Thyroid gland (tissue), 4 donors: ENCODE measurements around the gene PCLAF. TPM values are rescaled to one million over a fixed set of nuclear protein-coding genes. Genes with fewer than 3 reads are reported as not detected.
"Not testable (repeated sequence)": the region's sequence is repeated elsewhere in the genome, so short reads cannot be mapped to it uniquely, and the experiment has no call there.

Source experiments
- DNase-seq, 2 donors: peaks; one replicate each; pipeline ENCODE4 v3.0.0-alpha.2; 2019
- H3K27ac ChIP-seq, 3 donors: fragments of 200-600 bp; sonication (generic); 1 replicate in 2 of 3; 2 replicates in 1 of 3; pipeline ENCODE4 v1.5.1; 2016 to 2019; ENCODE audit warnings: mild to moderate bottlenecking in 1 of 3, moderate library complexity in 1 of 3
- H3K27me3 ChIP-seq: fragments of 200-600 bp; sonication (generic); one replicate; pipeline ENCODE4 v1.5.1; 2019
- H3K36me3 ChIP-seq, 2 donors: fragments of 200-600 bp; sonication (generic); one replicate each; pipeline ENCODE4 v1.5.1; 2016 to 2019
- H3K4me1 ChIP-seq, 2 donors: fragments of 200-600 bp; sonication (generic); one replicate each; pipeline ENCODE4 v1.5.1; 2017 to 2019
- H3K4me3 ChIP-seq, 3 donors: fragments of 200-600 bp; sonication (generic); replicated peaks in 1 of 3; 1 replicate in 2 of 3; 2 replicates in 1 of 3; pipeline ENCODE4 v1.5.1; 2016; ENCODE audit warnings: mild to moderate bottlenecking in 1 of 3
- H3K9me3 ChIP-seq: fragments of 200-600 bp; sonication (generic); one replicate; pipeline ENCODE4 v1.5.1; 2017
- POLR2A ChIP-seq, 2 donors: fragments of 450-650 bp; IDR thresholded peaks; one replicate each; pipeline ENCODE4 v1.6.1; 2017; ENCODE audit warnings: antibody characterized with exemption in 2 of 2, mild to moderate bottlenecking in 2 of 2, moderate library complexity in 1 of 2
- WGBS, 2 donors: methylation state at CpG; one replicate each; pipeline ENCODE4 v1.1.5; 2017; 5-methylcytosine and 5-hydroxymethylcytosine counted together
- intact Hi-C: fragments of 100-400 bp; cut with DNase I; formaldehyde crosslinking; loops from one replicate; pipeline ENCODE4 v1.15.1; 2023
- total RNA-seq, 4 donors: library from RNA; depleted of rRNA; stranded (reverse); fragments of >200 nt; gene quantifications; one replicate each; pipeline ENCODE4 v1.2.3, GENCODE V29; 2016
- TF ChIP-seq, protein P1 (sequence below), 6 experiments: fragments of 200-600 bp in 3 of 6; fragments of 450-650 bp in 3 of 6; sonication (generic) in 3 of 6; IDR thresholded peaks; one replicate each; pipeline ENCODE4 v1.5.1; 2016 to 2019; ENCODE audit warnings: antibody characterized with exemption in 6 of 6, mild to moderate bottlenecking in 2 of 6, inconsistent platforms in 1 of 6, moderate library complexity in 1 of 6

Gene PCLAF
- total RNA-seq, 4 donors from 2014 or later, result 3.4 to 8.7 (median 3.5) TPM; not detected in 1

DNA sequence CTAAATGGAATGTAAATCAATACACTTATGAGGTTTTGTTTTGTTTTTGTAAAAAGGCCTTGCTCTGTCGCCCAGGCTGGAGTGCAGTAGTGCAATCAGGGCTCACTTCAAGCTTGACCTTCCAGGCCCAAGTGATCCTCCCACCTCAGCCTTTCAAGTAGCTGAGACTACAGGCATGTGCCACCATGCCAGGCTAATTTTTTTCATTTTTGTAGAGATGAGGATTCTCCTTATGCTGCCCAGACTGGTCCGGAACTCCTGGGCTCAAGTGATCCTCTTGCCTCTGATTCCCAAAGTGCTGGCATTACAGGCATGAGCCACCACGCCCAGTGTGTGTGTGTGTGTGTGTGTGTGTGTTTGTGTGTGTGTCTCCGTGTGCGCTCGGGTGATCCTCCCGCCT, 5.0 kb upstream of the PCLAF start:
- Histone ChIP-seq H3K27ac (peak overlapping the region; percentile 77 to 89 (median 77)), H3K27me3 (no peaks in the 10 kb centered on the region), H3K9me3 (no peaks in the 10 kb centered on the region), H3K4me3 (no peak overlapping the region), H3K4me1 (peaks cover 53% of the 10 kb centered on the region in 2 donors), H3K36me3 (no peaks in the 10 kb centered on the region)
- peak; percentile 77 to 78 for DNase-seq
- intact Hi-C loops, result no loop called here
- TF ChIP-seq, protein P1, sequence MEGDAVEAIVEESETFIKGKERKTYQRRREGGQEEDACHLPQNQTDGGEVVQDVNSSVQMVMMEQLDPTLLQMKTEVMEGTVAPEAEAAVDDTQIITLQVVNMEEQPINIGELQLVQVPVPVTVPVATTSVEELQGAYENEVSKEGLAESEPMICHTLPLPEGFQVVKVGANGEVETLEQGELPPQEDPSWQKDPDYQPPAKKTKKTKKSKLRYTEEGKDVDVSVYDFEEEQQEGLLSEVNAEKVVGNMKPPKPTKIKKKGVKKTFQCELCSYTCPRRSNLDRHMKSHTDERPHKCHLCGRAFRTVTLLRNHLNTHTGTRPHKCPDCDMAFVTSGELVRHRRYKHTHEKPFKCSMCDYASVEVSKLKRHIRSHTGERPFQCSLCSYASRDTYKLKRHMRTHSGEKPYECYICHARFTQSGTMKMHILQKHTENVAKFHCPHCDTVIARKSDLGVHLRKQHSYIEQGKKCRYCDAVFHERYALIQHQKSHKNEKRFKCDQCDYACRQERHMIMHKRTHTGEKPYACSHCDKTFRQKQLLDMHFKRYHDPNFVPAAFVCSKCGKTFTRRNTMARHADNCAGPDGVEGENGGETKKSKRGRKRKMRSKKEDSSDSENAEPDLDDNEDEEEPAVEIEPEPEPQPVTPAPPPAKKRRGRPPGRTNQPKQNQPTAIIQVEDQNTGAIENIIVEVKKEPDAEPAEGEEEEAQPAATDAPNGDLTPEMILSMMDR (IDR thresholded peaks at IDR 0.05), result no peak
- TF ChIP-seq POLR2A (IDR thresholded peaks at IDR 0.05), result no peak
- 69 to 81% methylated on average over 7 of the region's 7 CpGs for WGBS, 2 donors

DNA sequence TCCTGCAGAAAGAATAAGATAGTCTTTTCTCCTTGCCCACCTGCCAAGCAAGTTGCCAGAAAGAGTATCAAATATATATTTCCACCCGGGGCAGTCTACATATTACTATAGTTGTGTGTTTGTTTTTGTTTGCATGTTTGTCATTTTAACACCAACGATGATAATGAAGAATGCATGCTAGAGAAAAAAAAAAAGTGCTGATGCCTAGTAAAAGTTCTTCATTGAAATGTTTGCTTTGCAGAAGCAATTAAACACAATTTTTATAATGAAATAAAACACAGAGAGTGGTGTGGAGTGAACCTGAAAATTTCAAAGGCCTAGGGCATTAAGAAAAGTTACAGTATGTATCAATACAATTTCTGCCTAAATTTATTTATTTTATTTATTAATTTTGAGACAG, 2.5 kb upstream of the PCLAF start:
- WGBS, 2 donors, result 79 to 85% methylated on average over 2 of the region's 2 CpGs

DNA sequence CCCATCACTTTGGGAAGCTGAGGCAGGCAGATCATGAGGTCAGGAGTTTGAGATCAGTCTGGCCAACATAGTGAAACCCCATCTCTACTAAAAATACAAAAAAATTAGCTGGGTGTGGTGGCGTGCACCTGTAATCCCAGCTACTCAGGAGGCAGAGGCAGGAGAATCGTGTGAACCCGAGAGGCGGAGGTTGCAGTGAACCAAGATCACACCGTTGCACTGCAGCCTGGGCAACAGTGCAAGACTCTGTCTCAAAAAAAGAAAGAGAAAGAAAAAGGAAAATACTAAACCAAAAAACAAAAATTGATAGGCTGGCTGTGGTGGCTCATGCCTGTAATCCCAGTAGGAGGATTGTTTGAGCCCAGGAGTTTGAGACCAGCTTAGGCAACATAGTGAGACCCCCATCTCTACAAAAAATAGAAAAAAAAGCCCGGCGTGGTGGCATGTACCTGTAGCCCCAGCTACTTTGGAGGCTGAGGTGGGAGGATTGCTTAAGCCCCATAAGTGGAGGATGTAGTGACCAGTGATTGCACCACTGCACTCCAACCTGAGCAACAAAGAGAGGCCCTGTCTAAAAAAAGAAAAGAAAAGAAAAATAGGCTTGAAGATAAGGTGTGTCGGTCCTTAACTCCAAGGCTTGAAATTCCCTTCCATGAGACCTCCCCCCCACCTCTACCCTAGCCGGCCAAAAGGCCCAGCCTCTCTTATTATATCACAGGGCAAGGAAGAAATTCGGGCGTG, 941 bp downstream of the PCLAF start:
- peak overlapping the region in 1 of 3 donors; percentile 28 for H3K4me3 ChIP-seq
- intact Hi-C loops, H3K9me3 ChIP-seq, H3K27ac ChIP-seq, H3K27me3 ChIP-seq, H3K36me3 ChIP-seq, DNase-seq: not testable (repeated sequence)
- H3K4me1 ChIP-seq, result peaks cover 15 to 19% of the 10 kb centered on the region in 2 donors
- 61 to 62% methylated on average over 11 of the region's 11 CpGs for WGBS, 2 donors

More for the DNA sequence above, 2.5 kb upstream of the PCLAF start:
- no peak overlapping the region for H3K4me3 ChIP-seq
- no peaks in the 10 kb centered on the region for H3K9me3 ChIP-seq
- no peaks in the 10 kb centered on the region for H3K27me3 ChIP-seq
- H3K4me1 ChIP-seq, result peaks cover 37 to 41% of the 10 kb centered on the region in 2 donors
- TF ChIP-seq, protein P1 (IDR thresholded peaks at IDR 0.05), result no peak
- TF ChIP-seq POLR2A (IDR thresholded peaks at IDR 0.05), result no peak
- intact Hi-C loops, result no loop called here
- H3K27ac ChIP-seq, result peak overlapping the region in 1 of 3 donors; percentile 32
- no peak for DNase-seq
- H3K36me3 ChIP-seq, result no peaks in the 10 kb centered on the region

DNA sequence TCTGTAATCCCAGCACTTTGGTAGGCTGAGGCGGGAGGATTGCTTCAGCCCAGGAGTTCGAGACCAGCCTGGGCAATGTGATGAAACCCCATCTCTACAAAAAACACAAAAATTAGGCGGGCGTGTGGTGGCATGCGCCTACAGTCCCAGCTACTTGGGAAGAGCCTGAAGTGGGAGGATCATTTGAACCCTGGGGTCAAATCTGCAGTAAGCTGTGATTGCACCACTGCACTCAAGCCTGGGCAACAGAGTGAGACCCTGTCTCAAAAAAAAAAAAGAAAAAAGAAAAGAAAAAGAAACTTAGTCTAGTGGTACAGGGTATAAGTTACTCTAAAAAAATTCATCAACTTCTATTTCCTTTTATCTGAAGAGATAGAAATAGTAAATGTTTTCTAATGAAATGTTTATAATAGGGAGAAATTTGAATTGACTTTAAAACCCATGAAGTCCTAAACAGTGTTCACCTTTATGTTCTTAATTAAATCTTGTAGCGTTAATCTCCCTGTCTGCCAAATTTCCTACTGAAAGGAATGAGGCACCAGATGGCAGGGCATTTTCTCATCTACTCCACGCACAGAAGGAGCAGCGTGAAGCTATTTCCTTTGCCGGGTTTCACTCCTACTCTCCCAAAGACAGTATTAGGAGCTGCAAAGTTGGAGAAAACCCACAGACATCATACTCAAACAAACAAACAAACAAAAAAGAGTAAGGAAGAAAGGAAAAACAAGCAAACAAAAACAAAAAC, 1.9 kb downstream of the PCLAF start:
- Histone ChIP-seq H3K27ac (no peak overlapping the region), H3K4me1 (peaks cover 14 to 16% of the 10 kb centered on the region in 2 donors), H3K9me3 (no peaks in the 10 kb centered on the region), H3K27me3 (no peaks in the 10 kb centered on the region), H3K4me3 (no peak overlapping the region), H3K36me3 (no peaks in the 10 kb centered on the region)
- no peak for DNase-seq
- TF ChIP-seq, protein P1 (IDR thresholded peaks at IDR 0.05), result no peak
- no peak for TF ChIP-seq POLR2A (IDR thresholded peaks at IDR 0.05)
- WGBS, 2 donors, result 66 to 68% methylated on average over 9 of the region's 9 CpGs
- intact Hi-C loops, result no loop called here

DNA sequence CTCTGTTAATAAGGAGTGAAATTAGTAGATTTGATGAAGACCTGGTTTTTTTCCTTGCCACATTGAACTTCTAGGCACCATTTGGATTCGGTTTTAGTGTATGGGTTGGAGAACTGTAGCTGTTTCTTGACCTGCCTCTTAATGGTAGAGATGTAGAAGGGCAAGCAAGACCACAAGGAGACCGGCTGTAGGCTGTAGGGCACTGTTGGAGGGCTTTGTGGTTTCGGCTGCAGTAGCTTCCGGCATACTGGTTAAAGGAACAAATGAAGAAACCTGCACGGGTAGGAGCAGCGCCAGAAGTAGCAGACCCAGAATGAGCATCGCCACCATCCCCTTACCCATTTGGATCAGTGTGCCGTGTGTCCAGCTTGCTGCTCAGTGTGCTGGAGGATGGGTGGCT, 7.9 kb downstream of the PCLAF start:
- WGBS, 2 donors, result 93 to 95% methylated on average over 8 of the region's 8 CpGs
- no peaks in the 10 kb centered on the region for H3K9me3 ChIP-seq
- no peak overlapping the region for H3K27ac ChIP-seq
- no peak for TF ChIP-seq POLR2A (IDR thresholded peaks at IDR 0.05)
- TF ChIP-seq, protein P1 (IDR thresholded peaks at IDR 0.05), result no peak
- intact Hi-C loops, result no loop called here
- no peak overlapping the region for H3K4me3 ChIP-seq
- H3K36me3 ChIP-seq, result no peaks in the 10 kb centered on the region
- H3K4me1 ChIP-seq, result no peaks in the 10 kb centered on the region
- no peak for DNase-seq
- H3K27me3 ChIP-seq, result no peaks in the 10 kb centered on the region

DNA sequence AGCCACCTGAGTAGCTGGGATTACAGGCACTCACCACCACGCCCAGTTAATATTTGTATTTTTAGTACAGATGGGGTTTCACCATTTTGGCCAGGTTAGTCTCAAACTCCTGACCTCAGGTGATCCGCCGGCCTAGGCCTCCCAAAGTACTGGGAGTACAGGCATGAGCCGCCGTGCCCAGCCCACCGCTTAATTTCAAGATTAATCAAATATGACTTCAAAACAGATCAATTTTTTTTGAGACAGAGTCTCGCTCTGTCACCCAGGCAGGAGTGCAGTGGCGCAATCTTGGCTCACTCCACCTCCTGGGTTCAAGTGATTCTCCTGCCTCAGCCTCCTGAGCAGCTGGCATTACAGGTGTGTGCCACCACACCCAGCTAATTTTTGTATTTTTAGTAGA, 9.9 kb downstream of the PCLAF start:
- H3K4me3 ChIP-seq, H3K4me1 ChIP-seq, DNase-seq, intact Hi-C loops, H3K27ac ChIP-seq, H3K27me3 ChIP-seq, H3K9me3 ChIP-seq, H3K36me3 ChIP-seq: not testable (repeated sequence)
- WGBS, 2 donors, result 98 to 99% methylated on average over 8 of the region's 8 CpGs
